NCI-H2196 treated with DMSO at 0.1 percent for 48 hours (cell line): ENCODE measurements around the gene ZFP3.
A peak's percentile ranks its signal among the peaks of the same experiment; 100 is the strongest.
"Not testable (repeated sequence)": the region's sequence is repeated elsewhere in the genome, so short reads cannot be mapped to it uniquely, and the experiment has no call there.

Source experiments
- DNase-seq: peaks from one replicate; lab custom pipeline; 2025; ENCODE audit not compliant: unreplicated experiment; lab: John Stamatoyannopoulos, UW

The ZFP3 gene

DNA sequence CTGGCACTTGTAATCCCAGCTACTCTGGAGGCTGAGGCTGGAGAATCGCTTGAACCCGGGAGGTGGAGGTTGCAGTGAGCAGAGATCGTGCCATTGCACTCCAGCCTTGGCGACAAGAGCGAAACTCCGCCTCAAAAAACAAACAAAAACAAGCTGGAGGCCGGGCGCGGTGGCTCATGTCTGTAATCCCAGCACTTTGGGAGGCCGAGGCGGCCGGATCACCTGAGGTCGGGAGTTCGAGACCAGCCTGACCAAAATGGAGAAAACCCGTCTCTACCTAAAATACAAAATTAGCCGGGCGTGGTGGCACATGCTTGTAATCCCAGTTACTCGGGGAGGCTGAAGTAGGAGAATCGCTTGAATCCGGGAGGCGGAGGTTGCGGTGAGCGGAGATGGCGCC, 992 bp upstream of the ZFP3 start:
- DNase-seq: not testable (repeated sequence)

DNA sequence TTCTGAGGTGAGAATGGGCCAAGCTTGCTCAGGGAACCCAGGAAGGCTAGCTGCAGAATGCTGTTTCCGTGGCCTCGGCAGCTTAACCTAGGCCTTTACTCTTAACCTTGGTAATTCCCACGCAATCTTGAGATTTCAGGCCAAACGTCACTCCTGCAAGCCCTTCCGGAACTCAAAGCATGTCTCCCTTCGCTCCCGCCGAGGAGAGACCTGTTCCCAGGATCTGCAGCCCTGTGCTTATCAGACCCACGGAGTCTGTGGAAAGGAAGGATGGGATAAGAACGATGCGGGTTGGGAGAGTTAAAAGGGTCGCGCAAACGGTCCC, 524 bp upstream of the ZFP3 start:
- DNase-seq: no peak

DNA sequence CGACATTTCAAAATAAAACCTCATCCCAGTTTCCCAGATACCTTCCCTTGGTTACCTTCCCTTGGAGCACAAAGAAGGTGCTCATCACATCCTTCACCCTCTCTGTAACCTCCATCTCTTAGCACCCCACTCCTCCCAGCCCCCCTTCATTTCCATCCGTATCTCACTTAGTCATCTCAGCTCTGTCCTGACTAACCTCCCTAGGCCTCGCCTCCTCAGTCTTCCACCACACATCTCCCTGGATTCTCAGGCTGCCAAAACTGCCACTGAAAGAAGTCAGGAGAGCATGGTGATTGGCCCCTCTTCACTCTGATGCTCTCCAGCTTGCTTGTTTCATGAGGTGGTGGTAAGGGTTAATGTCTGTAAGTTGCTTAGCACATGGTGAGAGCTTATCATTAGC, 2.3 kb downstream of the ZFP3 start:
- DNase-seq: no peak

DNA sequence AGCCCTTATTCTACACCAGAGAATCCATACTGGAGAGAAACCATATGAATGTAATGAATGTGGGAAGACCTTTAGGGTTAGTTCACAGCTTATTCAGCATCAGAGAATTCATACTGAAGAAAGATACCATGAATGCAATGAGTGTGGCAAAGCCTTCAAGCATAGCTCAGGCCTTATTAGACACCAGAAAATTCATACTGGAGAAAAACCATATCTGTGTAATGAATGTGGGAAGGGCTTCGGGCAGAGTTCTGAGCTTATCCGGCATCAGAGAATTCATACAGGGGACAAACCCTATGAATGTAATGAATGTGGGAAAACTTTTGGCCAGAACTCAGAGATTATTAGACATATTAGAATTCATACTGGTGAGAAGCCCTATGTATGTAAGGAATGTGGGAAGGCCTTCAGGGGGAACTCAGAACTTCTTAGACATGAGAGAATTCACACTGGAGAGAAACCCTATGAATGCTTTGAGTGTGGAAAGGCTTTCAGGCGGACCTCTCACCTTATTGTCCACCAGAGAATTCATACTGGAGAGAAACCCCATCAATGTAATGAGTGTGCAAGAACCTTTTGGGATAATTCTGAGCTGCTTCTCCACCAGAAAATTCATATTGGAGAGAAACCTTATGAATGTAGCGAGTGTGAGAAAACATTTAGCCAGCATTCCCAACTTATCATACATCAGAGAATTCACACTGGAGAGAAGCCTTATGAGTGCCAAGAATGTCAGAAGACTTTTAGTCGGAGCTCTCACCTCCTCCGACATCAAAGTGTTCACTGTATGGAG, 14.1 kb downstream of the ZFP3 start:
- DNase-seq: no peak

DNA sequence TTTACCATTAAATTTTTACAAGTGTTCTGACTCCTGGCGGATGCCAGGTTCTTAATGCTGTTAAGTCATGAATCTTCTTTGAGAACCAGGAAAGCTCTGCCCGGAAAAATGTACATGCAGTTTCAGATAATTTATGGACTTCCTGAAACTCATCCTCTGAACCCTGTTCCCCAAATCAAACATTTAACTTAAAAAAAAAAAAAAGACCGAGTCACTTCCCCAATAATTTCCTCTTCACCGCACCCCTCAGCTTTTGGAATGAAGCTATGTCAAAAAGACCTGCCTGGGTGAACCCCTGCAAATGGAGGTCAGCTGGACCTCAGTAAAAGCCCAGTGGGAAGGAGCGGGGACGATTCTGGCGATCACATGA, 18.4 kb downstream of the ZFP3 start:
- DNase-seq: no peak

DNA sequence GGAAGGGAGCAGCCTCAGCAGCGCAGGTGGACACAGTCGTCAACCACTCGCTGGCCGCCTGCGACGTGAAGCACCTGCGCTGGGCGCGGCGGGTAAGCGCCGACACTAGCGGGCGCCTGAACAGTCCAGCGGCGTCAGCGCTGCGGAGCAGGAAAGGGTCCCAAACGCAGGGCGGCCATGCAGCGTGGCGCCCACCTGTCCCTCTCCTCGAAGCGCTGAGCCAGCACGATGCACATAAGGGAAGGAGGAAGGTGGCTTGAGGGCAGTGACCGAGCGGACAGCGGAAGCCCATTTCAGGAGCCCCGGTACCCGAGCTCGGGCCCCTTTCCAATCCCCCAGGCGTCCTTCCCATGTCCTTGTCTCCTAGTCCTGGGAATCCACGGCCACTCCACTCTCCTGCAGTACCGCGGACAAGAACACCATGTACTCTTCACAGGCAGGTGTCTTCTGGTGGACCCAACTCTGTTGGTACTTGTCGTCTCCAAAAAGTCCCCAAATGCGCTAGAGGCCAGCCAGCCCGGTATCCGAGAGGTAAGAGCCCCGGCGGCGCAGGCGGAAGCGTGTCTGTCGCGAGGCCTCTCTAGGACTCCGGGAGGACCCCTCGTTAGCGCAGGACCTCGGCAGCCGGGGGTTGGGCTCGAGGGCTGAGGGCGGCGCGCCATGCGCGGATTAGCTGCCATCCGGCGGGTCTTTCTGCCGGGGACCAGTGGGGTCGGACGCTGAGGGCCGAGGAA, 19.0 kb downstream of the ZFP3 start:
- DNase-seq: no peak

DNA sequence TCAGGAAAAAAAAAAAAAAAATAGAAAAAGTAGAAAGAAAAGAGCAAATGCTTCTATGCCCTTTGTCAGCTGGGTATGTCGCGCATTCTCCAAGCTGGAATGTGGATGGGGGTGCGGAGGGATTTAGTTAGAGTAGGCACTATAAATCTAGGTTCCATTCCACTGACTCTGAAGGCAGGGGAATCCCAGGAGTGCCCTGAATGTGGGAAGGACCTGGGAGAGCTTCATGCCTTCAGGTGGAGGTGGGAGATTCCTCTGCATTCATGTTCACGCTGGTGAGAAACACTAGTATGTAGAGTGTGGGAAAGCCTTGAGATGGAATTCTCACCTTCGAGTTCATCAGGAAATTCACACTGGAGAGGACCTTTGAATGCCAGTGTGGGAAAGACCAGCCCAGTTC, 21.0 kb downstream of the ZFP3 start:
- no peak for DNase-seq

DNA sequence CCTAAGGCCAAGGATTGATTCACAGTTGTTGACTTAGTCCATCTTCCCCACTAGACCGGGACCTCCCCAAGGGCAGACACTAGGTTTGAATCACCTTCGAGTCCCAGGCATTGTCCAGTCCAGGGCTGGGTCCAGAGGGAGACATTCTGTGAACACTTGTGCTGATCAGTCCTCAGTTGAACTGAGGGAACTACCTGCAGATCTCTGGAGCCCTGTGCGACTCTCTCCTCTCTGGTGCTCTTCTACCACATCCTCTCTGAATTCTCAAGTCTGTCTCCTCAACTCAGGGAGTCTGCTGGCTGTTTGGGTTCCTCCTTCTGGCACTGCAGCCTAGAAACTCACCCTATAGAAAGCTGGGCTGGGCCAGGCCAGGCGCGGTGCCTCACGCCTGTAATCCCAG, 22.6 kb downstream of the ZFP3 start:
- no peak for DNase-seq

DNA sequence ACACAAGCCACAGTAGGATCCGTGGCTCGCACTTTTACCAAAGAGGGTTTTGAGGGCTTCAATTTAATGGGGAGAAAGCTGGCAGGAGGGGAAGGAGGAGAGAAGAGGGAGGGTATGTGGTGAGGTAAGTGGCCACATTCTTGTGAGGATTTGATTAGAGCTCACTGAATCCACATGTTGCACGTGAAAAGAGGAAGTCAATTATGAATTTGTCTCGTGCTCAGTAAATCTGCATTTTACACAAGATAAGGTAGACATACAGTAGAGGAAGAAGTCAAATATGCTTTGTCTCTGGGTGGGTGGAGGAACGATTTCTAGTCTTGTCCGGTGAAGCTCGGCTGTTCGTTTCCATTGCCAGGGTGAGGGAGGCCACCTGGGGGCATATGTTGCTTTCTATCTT, 32.5 kb downstream of the ZFP3 start:
- DNase-seq: no peak

DNA sequence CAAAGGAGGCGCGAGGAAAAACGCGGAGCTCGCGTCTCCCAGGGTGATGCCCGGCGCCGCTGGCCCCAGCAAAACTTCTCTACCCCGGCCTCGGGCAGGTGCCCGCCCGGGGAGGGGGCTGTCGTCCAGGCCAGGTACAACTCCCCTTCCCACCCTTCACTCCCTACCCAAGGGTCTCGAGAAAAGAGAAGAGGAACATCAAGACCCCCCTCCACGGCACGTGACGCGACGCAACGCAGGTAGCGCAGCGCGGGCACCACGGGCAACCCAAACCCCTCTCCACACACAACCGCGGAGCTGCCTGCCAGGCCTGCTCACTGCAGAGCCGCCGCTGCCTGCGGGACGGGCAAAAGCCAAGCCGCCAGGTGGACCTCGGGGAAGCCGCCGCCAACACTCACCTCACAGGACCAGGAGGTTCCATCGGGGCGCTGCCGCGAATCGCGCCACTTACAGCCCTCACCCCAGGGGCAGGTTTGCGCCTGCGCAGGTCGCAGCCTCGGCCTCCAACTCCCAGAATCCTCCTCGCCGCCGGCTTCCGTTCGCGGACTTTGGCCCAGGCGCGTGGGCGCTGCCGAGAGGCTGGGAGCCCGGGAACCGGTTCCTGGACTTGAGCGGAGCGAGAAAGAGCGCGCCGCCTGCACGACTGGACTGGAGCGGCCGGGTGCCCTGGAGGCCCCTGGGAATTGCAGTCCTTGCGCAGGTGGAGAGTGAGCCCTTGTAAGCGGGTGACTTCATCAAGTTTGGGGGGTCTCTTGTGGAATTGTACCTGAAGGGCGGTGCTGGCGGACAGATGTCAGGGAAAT, 33.3 kb downstream of the ZFP3 start, which contains the start of gene ZNF232:
ZNF232 (minus strand) TSS at position 477 of the 803 bp plus-strand sequence; CDS start at position 421, 56 bp downstream.
- peak; percentile 73 for DNase-seq

DNA sequence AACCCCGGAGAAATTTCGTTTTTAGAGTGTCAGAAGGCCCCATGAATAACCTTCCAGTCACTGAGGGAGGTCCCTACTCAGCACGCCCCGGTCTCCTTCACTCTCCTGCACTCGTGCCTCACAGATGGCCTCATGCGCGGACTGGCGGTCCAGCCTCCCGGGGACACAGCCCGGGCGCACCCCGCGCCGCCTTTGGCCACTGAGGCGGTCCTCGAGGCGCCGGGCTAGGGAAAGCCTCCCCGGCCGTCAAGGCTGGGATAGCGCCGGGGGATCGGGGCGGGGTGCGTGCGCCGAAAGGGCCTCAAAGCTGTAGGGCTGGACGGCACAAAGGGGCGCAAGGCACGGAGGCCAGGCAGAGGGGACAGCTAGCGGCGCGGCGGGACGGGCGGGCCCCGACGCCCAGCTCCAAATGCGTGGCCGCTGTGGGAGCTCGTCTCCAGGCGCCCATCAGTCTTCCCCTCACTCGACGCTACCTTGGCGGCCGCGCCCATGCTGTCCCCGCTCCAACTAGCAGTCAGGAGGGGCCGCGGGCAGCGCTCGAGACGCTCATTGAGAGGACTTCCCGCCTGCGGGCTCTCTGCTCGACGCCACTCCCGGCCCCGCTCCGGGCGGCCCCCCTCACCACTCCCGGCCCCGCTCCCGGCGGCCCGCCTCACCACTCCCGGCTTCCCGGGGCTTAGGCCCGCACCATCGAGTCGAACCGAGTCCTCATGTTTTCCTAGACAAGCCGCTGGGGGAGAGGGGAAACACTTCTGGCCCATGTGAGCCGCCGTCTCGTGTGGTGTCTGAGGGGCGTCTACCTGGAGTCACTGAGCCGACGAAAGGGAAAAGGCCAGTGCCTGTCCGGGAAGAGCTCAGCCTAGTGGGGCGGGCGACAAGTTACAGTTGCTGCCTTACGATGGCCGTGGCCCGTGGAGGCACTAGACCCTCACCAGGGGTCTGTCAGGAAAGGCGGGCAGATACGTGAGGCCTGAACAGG, 37.7 kb downstream of the ZFP3 start, which contains the start of gene USP6:
USP6 (plus strand) TSS at position 360 of the 979 bp plus-strand sequence. CDS start 14,336 bp downstream, outside the sequence.
- DNase-seq: no peak

DNA sequence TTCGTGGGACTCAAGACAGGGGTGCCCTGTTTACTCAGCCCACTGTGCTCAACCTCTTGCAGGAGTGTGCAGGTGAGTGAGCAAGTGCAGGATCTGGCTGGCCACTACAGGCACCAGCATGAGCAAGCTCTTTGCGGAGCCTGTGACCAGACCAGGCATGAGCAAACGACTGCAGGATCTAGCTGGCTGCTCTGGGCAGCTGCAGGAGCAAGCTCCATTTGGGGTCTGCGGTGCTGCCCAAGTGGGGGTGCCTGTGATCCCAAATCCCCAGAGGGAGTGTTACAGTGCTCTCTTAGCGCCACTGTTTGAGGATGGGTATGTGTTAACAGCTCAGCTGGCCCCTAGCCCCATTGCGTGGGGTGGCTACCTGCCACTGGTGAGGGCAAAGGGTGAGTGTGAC, 40.0 kb downstream of the ZFP3 start:
- no peak for DNase-seq

DNA sequence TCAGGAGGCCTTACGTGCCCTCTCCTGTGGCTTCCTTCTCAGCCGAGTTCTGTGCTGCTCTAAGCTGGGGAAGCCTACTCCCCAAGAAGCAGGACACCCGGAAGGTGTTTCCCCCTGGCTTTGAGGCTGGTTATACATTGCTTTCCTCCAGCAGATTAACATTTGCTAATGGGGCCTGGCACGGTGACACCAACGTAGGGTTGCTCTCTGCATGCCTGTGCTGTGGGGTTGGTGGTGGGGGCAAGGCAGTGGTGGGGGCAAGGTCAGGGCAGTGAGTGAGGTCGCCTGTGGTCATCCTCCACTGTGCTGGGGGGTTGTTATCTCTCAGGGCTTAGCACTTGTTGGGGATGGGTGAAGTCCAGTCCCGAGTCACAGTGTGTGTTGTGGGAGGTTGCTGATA, 41.8 kb downstream of the ZFP3 start:
- DNase-seq: no peak

DNA sequence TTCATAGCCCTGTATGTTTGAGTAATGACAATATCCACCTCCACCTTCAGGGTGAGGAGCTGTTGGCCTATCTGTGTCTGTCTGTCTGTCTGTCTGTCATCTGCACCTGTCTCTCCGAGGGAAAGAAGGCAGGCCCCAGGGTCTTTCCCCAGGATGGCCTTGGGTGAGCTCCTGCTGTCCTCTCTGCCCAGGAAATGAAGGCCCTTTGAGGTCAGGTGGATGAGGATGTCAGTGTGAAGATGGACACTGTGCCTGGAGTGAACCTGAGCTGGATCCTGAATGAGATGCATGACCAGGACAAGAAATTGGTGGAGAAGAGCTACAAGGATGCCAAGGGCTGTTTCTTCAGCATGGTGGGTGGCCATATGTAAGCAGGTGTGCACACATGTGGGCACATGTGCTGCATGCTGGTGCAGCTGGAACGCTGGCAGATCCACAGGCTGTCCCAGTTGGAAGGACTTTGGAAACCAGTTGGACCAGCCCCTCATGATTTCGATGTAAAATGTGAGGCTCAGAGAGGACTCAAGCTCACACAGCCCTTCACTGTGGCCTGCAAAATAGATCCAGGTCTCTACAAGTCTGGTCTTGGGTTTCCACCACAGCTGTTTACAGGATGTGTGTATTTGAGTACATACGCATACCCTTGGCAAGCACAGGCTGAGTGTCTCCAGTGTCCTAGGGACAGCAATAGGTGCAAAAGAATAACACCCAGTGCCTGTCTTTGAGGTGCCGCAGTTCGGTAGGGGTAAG, 42.3 kb downstream of the ZFP3 start:
- DNase-seq: not testable (repeated sequence)

DNA sequence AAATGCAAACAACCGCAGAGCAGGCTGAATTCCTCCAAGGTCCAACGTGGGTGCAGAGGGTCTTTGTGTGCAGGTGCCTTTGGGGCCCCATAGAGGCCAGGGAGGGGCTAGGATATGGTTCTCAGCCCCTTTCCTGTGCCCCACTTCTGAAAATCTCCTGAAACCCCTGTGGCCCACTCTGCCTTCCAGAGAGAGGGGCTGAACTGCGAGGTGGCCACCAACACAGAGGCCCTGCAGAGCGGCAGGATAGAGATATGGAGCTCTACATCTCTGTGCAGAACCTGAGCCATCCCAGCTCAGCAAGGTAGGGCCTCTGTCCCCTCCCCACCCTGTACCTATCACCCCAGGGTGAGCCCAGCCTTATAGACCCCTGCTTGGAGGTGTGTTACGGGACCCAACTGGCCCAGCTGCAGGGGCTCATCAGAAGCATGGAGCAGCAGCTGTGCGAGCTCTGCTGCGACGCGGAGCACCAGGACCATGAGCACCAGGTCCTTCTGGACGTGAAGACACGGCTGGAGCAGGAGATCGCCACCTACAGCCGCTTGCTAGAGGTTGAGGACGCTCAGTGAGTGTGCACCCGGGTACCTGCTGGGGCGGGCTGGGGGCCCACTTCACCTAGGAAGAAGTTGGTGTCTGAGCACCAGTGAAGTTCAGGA, 43.0 kb downstream of the ZFP3 start:
- DNase-seq: no peak

DNA sequence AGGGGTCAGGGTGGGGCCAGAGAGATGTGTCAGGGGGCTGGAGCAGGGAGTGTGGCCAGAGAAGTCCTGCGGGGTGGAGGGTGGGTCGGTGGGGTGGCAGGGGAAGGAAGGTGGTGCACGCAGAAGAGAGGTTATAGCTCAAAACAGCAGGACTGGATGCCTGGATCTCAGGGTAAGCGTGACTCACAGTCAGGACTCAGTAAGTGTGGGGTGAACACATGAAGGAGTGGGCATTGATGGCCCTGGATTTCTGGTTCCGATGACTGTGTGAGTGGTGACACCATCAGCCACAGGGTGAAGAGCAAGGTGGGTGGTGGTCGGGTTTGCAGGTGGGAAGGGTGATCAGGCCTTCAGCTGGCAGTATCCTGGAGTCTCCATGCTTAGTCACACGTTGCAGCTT, 43.8 kb downstream of the ZFP3 start:
- DNase-seq: not testable (repeated sequence)

DNA sequence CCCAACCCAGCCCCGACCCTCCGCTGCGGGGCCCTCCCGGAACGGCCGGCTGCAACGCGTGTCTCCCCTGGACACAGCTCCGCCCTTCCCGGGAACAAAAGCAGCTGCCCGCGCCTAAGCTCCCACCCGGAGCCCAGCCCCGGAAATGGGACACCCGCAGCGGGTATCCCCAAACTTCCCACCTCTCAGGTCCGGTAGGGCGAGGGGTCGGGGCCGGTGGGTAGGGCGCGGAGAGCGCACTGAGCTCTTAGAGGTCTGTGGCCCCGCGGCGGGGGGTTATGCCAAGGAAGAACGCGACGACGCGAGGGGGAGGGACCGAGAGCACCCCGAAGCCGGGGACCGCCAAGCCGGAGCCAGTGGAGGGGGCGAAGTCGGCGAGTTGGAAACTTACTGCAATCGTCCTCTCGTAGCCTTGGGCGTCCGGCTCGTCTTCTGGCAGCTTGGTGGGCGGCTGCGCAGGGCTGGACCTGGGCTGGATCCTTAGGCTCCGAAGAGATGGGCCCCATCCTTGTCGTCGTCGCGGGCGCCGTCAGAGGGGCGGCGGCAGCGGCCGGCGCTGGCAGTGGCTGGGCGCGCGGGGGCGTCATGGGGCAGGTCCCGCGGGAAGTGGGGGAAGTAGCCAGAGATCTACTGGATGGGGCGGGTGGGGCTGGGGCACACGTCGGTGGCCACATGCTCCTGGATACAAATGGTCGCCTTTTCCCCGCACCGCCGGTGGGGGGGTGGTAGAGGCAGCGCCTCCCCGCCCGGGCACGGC, 44.5 kb downstream of the ZFP3 start:
- no peak for DNase-seq

DNA sequence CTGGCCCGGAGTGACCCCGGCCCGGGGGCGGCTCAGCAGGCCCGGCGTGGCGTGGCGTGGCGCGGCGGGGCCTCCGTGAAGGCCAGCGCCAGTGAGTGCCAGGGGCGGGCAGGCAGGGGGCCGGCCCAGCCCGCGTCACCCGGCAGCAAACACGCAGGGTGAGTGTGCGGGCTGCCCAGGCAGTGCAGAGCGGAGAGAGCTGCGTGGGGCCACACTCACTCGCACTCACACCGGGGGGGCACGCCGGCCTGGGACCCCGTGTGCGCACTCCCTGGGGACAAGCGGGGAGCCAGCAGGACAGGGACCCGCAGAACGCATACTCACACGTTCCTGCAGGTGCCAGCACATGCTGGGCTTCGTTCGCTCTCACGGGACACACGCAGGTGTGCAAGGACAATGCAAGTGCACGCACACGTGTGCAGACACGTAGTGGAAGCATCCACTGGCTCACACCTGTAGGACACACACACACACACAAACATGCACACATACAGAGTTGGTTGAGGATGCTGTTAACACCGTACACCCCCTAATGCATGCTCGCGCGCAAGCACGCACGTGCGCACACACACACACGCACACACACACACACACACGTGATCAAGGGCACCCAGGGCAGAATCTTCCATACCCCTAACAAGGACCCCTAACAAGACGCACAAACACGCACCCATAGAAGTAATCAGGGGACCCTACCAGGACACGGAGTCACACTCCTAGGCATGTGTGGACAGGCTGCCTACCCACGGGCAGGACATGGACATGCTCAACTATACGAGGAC, 45.3 kb downstream of the ZFP3 start:
- DNase-seq: no peak
